ENCODE data around the gene ZNF385B.

The ZNF385B gene

DNA sequence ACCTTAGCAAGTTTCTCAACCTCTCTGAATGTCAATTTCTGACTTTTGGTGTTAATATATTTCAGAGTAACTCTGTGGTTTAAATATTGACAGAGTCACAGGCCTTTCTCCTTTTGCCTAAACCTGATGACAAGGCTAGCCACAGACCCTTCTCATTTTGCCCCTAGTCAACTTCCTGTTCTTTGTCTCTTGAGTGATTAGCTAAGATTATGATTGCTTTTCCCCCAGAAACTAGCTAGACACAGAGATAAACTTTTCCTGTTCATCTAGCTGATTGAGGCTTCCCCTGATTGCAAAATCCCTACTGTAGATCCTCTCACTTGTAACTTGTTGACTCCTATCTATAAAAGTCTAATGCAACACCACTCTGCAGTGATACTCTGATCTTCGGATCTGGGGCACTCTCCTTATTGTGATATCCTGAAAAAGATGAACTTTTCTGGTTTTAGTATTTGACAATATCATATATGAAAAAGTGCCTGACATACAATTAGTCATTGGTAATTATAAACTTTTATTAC is 241.4 kb downstream of the ZNF385B start:
- no peak for DNase-seq

- no peak for DNase-seq
Observed at GRCh38 chr2:179614121-179614520, 247.3 kb downstream of the ZNF385B start.

DNA sequence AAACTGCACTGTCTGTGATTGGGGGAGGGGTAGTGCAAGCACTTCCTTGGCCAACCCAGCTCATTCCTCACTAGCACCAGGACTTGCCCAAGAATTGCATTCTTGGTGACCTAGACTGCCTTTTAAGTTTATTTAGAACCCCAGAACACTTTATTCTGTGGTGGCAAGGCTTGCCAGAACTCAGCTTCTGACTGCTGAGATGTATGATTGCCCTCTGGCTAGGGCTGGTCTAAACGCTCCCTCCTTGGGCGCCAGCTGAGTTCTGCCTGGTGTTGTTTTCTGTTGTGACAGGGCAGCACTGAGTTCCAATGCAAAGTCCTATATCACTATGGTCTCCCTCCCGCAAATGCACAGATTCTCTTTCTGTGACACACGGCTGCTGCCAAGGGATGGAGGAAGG is 247.7 kb downstream of the ZNF385B start:
- DNase-seq: no peak

DNA sequence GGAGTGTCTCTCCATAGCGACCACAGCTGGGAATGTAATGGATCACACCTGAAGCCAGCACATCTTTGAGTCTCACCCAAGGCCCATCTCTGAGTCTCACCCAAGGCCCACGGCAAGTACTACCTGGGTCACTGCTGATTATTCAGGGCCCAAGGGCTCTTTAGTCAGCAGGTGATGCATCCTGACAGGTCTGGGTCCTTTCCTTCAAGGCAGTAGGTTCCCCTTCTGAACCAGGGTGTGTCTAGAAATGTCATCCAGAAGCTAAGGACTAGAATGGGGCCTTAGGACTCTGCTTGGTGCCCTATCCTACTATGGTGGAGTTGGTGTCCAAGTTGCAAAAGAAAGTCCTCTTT is 248.1 kb downstream of the ZNF385B start:
- no peak for DNase-seq

DNA sequence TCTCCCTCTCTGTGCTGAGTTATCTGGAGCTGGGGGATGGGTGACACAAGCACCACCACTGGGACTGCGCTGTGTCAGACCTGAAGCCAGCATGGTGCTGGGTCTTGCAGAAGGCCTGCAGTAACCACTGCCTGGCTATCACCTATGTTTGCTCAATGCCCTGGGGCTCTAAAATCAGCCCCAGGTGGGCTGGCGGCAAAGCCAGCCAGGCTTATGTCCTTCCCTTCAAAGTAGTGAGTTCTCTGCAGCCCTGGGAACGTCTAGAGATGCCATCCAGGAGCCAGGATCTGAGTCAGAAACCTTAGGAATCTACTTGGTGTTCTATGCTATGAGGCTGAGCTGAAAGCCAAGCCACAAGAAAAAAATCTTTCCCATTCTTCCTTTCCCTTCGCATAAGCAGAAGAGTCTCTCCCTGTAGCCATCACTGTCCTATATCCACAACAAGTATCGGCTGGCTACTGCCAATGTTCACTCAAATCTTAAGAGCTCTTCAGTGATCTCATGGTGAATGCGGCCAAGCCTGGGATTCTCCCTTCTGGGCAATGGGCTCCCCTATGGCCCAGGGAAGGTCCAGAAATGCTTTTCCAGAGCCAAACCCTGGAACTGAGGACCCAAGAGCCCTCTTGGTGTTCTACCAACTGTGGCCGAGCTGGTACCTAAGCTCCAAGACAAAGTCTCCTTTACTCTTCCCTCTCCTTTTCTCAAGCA is 248.7 kb downstream of the ZNF385B start:
- DNase-seq: no peak

- DNase-seq: no peak
Observed at GRCh38 chr2:179612108-179612507, 249.3 kb downstream of the ZNF385B start.

- no peak for DNase-seq
Observed at GRCh38 chr2:179606141-179606540, 255.3 kb downstream of the ZNF385B start.

GRCh38 chr2:179605341-179605740 is 256.1 kb downstream of the ZNF385B start:
- DNase-seq: no peak

GRCh38 chr2:179604598-179604997 is 256.8 kb downstream of the ZNF385B start:
- DNase-seq: no peak

DNA sequence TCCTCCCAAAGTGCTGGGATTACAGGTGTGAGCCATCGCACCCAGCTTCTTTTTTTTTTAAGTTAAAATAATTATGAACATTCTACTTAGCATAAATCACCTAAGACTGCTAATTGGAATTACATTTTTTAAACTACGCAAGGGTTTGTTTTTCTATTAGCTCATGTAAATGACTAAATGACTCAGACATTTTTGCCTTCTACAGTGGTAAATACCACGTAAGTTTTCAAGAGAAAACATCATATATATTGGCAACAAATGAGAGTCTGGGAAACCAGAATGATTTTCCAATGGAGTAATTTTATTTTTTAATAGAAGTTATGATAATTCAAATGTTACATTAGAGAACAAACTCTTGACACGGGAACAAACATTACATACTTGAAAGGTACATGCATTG is 259.0 kb downstream of the ZNF385B start:
- no peak for DNase-seq

DNA sequence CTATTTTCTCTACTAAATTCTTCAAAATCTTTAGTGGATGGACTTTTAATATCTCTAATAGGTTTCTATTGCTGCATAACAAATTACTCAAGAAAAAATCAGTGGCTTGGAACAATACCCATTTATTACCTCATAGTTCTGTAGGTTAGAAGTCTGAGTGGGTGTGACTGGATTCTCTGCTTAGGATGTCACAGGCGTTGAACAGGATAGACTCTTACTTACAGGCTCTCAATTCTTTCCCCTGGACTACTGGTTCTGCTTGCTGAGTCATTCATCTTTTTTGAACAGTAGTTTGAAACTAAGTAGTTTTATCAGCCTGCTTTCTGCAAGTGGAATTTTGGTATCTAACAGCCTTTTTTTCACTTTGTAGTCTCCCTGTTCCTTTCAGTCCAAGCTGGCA is 265.4 kb downstream of the ZNF385B start:
- DNase-seq: no peak

DNA sequence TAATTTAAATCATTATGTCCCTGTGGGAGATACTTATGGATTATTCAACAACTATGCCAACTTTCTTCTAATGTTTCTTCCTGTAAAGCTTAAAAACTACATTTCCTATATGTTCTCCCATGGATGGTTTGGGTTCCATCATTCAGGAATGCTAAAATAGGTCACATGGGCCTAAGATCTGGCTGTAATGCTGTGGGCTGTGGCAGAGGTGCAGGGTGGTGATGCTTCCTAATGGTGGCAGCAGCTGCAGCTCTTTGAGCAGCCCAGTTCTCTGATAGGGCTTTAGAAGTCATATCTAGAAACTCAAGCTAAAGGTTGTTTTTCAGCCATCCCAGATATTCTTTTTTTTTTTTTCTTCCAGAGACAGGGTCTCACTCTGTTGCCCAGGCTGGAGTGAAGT is 266.1 kb downstream of the ZNF385B start:
- no peak for DNase-seq

GRCh38 chr2:179594268-179595112 is 266.9 kb downstream of the ZNF385B start:
- no peak for DNase-seq

- no peak for DNase-seq
Observed at GRCh38 chr2:179593323-179593722, 268.1 kb downstream of the ZNF385B start.

DNA sequence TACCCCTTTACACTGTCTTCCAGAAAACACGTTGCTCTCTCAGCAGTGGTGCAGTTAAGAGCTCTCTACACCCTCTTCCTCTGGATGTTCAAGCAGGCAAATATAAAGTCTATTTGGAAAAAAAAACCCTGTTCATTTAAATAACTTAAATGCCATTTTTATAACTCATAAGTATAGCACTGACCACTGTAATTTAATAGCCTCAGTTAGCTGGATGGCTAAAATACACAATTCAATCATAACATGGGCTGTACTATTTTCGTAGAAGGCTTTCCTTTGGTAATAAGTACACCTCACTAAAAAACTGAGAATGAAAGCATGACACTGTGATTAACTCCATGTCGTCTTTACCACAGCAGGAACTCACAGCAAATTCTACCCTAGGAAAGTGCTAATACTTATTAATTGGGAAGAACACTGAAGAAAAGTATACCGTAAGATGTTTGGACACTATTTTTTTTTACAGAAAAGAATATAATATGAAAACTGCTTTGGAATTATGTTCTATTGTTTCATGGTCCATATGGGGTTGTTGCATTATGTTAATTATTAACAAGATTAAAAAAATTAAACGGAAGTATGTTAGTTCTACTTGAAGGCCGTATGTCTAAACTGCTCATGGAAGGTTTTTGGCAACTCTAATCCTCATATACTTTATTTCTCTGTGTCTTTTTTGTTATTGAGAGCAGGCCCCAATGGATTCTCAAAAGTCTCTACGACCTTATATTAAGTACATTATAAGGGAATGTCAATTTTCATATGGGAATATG is 269.1 kb downstream of the ZNF385B start:
- no peak for DNase-seq

GRCh38 chr2:179591690-179592089 is 269.7 kb downstream of the ZNF385B start:
- no peak for DNase-seq

GRCh38 chr2:179588486-179589145 is 272.8 kb downstream of the ZNF385B start:
- no peak for DNase-seq

DNA sequence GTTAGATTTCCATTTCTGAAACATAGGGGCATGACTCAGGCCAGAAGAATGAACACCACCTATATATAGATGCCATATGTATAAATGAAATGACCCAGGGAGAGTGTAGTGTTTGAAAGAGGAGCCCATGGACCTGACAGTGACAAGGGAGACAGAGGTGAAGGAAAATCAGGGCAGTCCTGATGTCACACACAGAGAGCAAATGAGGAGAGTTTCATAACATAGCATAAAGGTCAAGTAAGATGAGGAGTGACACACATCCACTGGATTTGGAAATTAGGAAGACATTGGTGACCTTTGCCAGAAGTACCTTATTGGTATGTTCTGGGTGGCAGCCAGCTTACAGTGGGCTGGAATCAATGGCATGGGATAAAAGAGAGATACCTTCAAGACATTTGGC is 276.7 kb downstream of the ZNF385B start:
- no peak for DNase-seq

GRCh38 chr2:179581605-179582004 is 279.8 kb downstream of the ZNF385B start:
- DNase-seq: no peak

DNA sequence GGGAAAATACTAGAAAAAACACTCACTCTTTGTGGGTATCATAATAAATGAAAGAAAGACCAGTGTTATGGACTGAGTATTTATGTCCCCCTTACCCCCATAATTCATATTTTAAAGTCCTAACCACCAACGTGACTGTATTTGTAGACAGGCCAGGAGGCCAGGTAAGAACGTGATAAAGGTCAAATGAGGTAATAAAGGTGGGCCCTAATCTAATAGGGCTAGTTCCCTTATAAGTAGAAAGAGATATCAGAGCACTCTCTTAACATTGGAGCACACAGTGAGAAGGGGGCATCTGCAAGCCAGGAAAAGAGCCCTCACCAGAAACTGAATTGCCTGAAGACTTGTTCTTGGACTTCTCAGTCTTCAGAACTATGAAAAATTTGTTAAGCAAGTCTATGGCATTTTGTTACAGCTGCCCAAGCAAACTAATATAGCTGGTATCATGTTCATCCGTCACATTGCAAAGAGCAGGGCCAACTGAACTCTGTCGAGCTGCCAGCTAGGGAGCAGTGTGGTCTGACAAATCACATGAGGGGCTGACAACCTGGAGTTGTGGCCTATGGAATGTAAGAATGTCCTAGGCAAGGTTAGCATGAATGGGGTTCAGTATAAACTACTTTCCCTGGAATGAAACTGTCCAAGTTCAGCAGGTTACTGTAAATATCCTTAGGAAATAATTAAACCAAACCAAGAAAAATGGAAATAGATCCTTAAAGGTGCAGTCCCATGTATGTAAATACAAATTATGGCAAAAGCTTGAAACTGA is 280.9 kb downstream of the ZNF385B start:
- no peak for DNase-seq

GRCh38 chr2:179579800-179580199 is 281.6 kb downstream of the ZNF385B start:
- DNase-seq: no peak
